HG03571 (cell line): ENCODE data around the gene ZNF229.
"Not testable (repeated sequence)": the region's sequence is repeated elsewhere in the genome, so short reads cannot be mapped to it uniquely, and the experiment has no call there.

Source experiments
- ATAC-seq: cut with Tn5 transposase; IDR thresholded peaks from one replicate; pipeline ENCODE4 v1.9.1; 2021; ENCODE audit not compliant: unreplicated experiment

The ZNF229 gene

DNA sequence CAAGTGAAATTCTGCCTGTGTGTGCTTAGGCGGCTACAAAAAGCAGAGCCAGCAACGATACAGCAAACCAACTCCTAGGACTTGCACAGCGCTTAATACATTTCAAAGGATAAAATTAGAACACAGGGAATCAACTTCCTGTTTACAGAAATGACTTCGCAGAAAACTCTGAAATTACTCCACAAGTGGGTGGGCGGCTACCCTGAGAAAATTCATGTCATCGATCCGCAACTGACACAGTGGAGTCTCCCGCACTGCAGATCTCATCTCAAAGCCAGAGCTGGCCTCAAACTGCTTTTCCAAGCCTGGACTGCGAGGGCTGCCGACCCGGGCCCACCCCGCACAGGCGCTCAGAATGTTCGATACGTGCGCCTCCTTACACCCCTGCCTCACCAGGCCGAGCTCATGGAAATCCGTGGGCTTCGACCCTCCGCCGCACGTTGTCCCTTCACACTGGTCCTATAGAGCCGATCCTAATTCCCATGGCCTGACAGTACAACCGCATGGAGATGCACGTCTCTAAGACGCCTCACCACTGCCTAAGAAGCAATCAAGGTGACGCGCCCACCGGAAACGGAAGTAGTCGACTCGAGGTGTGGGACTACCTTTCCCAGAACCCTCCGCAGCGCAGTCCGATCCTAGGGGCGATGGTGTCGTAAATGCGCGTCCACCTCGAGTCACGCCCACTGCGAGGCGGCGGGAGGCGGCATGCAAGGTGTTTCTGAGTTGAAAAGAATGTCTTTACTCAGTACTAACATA is at the start of gene ZNF229:
Gene ZNF229 (minus strand): TSS at position 557 of the 759 bp plus-strand sequence. CDS start 5,625 bp downstream, outside the sequence.
- no peak for ATAC-seq

DNA sequence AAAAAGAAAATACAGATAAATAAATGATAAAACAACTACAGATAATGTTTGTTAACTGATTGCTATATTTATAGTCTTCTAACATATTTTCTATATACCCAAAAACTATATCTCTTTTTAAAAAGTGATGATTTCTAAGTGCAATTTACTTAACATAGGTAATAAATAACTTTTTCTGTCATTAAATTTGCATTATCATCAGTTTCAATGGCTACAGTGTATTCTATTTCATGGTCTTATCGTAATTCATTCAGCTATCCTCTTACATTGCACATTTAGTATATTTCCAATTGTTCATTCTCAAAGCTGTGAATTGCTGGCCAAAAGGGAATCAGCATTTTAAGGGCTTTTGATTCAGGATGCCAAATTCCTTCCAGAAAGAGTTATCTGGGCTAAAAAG is 48.4 kb upstream of the ZNF229 start:
- ATAC-seq = no peak

DNA sequence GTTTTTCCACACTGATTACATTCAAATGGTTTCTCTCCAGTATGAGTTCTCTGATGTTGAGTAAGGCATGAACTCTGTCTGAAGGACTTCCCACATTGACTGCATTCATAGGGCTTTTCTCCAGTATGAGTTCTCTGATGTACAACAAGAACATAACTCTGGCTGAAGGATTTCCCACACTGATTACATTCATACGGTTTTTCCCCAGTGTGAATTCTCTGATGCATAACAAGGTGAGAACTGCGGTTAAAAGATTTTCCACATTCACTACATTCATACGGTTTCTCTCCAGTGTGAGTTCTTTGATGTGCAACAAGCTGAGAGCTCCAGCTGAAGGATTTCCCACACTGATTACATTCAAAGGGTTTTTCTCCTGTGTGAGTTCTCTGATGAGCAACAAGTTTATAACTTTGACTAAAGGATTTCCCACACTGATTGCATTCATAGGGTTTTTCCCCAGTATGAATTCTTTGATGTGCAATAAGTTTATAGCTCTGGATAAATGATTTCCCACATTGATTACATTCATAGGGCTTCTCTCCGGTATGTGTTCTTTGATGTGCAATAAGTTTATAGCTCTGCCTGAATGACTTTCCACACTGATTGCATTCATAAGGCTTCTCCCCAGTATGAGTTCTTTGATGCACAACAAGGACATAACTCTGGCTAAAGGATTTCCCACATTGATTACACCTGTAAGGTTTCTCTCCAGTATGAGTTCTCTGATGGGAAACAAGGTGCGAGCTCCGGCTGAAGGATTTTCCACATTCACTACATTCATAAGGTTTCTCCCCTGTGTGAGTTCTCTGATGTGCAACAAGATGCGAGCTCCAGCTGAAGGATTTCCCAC is 28.5 kb upstream of the ZNF229 start:
- ATAC-seq = no peak

DNA sequence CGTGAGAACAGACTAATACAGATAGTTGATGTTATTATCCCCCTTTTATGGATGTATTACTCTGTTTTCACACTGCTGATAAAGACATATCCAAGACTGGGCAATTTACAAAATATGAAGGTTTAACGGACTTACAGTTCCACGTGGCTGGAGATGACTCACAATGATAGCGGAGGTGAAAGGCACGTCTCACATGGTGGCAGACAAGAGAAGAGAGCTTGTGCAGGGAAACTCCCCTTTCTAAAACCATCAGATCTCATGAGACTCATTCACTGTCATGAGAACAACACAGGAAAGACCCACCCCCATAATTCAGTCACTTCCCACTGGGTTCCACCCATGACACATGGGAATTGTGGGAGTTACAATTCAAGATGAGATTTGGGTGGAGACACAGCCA is 20.5 kb upstream of the ZNF229 start:
- not testable (repeated sequence) for ATAC-seq

DNA sequence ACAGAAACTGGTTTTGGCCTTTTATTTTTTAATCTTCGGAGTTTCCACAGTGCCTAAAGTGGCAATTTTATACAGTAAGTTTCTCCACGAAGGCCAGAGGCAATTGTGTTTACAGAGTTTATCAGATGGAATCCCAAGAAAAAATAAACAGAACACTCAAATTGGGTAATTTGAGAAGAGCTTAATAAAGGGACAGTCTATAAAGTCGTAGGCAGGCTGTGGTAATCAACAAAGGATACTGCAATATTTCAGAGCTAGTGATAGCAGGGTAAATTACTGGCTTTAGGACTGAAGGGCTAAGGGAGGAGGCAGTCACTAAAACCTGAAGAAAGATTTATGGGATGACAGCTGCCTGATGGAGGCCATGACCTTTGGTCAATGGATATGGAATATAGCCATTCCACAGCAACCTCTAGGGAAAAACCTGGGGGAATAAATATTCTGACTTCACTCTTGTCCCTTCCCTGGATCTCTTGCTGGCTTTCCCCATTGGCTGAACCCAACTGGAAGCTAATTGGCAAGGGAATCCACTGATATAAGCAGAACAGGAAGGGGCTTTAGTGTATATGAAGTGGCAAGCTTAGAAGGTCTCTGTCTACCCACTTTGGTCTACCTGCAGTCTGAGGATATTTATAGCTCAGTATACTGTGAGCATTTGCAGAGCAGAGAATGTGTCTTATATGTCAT is 14.5 kb upstream of the ZNF229 start:
- ATAC-seq = not testable (repeated sequence)

DNA sequence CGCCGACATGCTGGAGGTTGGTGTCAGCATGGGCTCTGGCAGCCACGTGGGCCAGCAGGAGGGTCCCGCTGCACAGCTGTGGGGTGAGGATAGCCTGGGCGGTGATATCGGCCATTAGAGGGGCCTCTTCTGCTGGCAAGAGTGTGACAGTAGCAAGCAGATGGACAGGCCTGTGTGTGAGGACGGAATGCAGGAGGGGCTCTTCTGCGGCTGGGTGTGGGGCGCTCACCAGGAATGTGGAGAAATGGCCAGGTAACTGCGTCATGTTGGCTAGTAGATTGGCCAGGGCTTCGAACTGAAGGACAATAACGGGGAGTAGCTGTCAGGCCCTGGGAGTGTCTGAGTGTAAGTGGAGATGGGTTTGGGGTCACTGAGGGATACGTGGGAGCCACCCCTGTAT is 7.7 kb upstream of the ZNF229 start:
- ATAC-seq = not testable (repeated sequence)

DNA sequence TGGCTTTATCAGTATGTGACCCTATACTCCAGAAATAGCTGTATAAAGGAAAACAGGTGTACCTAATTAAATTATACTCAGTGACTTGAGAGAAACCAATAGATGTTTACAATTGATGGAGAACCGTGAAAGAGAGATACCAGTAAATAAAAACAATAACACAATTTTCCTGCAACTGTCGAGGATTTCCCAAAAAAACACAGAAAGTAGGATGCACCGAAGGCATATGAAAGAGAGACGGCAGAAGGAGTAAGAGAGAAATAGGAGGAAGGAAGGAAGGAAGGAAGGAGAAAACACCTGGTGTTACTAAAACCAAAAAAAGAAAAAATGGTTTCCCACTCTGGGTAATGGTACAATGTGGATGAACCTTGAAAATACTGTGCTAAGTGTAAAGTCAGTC is 6.8 kb upstream of the ZNF229 start:
- ATAC-seq = no peak

DNA sequence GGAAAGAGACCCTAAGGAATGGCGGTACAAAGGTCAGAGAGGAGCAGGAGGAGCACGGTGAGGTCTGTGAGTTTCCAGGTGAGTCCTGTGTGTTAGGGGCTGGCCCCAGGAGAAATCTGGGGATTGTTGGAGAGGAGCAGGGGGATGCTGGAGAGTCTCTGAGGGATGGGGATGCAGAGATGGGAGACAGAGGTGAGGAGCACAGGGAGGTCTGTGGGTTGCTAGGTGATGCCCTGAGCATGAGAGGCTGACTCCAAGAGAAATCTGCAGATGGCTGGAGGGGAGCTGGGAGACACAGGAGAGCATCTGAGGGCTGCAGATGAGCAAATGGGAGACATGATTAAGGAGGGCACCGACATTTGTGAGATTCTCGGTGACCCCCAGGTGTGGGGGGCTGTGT is 4.1 kb upstream of the ZNF229 start:
- ATAC-seq = no peak

DNA sequence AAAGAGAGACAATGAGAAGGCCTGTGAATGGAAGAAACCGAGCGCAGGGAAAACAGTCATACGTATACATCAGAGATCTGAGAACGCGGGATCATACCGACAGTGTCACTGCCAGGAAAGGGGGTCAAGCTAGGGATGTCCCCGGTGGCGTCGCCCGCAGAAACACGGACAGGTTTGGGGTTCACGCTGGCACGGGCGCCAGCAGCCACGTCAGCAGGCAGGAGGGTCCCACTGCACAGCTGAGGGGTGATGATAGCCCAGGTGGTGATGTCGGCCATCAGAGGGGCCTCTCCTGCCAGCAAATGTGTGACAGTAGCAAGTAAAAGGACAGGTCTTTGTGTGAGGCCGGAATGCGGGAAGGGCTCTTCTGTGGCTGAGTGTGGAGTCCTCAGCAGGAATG is 3.4 kb upstream of the ZNF229 start:
- ATAC-seq = no peak

DNA sequence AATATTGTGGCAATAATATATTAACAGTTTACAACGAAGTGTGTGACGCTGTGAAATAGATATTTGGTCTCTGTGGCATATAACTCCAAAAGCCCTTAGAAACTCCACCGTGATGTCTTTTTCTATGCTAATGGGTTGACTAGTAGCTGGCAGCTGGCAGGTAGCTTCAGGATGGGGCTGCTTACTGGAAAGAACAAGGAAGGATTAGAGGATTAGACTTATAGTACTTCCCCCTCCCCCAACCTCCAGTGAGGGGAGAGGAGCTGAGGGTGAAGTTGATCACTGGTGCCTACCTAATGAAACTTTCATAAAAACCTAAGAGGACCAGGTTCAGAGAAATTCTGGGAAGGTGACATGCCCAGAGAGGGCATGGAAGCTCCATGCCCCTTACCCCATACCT is 9.8 kb downstream of the ZNF229 start:
- no peak for ATAC-seq

DNA sequence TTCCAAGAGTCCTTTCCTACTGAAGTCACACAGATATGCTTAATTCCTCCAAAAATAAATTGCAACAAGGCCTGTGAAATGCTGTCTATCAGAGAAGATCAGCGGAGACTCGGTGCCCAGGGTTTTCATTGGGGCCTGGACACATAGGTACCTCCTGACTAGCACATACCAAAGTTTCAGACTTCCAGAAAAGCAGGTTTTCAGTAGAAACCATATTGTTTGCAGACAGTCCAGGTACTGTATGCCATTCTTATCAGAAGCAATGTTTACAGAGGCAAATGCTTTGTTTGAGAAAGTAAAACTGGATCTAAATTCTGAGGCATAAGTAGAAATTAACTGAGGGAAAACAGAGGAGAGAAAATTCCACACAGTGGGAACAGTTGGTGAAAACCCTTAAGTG is 12.8 kb downstream of the ZNF229 start:
- no peak for ATAC-seq

DNA sequence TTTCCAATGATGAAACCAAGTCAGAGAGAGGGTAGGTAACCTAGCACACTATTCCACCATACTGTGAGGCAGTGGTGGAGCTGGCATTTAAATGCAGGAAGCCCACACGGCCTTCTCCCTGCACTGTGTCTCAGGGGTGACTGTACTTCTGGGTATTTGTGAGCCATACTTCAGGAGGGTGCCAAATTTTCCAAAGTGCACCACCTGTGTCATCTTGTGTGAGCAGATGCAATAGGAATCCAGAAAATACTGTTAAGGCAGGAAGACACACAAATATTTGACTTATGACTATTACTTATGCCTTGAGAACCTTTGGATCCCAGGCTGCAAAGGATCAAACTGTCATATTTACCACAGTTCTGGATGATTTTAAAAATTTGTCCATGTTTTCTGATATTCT is 17.3 kb downstream of the ZNF229 start:
- ATAC-seq = no peak

DNA sequence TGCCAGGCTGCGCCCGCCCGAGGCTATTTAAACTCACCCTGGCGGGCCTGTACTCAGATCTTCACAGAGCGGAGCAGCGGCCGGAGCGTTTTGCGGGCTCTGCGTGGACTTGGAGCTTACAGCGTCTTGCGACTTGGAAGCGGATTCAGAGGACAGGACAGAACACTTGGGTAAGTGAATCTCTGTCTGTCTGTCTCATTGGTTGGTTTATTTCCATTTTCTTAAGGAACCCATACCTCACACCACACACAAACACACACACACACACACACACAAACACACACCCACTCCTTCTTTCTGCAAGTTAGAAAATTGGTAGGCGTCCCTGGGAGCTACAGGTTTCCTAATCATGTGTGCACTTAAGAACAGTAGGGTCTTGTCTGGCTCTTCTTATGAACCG is 32.7 kb downstream of the ZNF229 start:
- ATAC-seq = not testable (repeated sequence)

DNA sequence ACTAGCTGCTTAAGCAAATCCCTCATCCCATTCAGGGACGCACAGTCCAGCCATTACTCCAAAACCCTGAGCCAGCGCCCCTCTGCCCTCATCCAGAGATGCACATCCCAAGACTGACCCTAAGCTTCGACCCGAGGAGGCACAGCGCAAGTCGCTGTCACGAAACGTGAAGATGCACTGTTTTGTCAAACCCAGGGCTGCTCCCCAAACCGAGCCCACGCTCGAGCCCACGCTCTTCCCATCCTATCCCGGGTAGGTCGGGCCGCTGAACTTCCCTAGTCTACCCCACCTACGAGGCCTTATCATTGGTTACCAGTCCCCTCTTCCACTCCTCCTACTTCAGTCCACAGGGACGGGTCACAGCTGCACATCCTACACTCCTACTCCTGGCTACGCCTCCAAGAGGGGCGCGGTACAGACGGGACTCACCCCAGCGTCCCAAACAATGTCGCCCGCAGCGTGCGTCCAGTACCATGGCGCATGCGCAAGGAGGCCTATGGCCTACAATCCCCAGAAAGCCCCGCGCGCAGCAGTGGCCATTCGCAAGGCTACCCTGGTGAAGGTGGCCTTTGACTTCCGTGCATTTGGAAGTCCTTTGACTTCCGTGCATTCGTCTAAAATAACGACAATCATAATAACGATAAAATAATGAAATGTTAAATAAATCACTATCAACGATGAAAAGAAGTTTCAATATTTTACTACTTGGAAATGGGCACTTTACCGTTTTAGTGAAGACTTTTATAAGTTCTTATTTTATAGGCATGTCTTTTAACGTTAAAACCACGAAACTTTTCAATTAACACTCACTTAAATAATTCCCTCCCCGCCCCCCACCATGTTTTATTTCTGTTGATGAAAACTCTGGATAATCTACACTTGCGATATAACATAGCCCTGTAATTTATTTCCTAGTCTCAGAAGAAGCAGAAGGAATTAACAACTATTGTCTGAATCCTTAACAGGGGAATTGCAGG is 46.8 kb downstream of the ZNF229 start, which contains the start of gene ZNF285:
Gene ZNF285 (minus strand): TSS at position 470 of the 977 bp plus-strand sequence. CDS start 4,395 bp downstream, outside the sequence.
- ATAC-seq = no peak

DNA sequence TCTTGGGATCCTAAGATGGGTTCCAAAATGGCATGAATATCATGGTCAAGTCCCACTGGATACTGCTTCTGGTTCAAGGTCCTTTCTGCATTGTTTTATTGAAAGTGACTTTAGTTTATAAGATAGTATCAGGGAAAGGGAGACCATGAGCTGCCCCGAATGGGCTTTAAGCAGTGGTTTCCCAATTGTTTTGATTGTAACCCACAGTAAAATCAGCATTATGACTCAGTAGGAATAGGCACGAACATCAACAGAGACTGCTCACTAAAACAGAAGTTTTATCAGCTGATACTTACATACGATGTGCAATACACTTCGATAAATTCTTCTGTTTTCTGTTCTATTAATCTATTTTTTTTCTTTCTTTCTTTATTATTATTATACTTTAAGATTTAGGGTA is 59.0 kb downstream of the ZNF229 start:
- not testable (repeated sequence) for ATAC-seq
